ENCODE data around the gene LPCAT2. TPM values are rescaled to one million over a fixed set of nuclear protein-coding genes. Genes with fewer than 3 reads are reported as not detected.

LPCAT2 gene, protein sequence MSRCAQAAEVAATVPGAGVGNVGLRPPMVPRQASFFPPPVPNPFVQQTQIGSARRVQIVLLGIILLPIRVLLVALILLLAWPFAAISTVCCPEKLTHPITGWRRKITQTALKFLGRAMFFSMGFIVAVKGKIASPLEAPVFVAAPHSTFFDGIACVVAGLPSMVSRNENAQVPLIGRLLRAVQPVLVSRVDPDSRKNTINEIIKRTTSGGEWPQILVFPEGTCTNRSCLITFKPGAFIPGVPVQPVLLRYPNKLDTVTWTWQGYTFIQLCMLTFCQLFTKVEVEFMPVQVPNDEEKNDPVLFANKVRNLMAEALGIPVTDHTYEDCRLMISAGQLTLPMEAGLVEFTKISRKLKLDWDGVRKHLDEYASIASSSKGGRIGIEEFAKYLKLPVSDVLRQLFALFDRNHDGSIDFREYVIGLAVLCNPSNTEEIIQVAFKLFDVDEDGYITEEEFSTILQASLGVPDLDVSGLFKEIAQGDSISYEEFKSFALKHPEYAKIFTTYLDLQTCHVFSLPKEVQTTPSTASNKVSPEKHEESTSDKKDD
- 10 to 100 TPM; 12.8 to 33.6 TPM for total RNA-seq
- 10 to 100 TPM; 11.2 to 14.6 TPM for polyA plus RNA-seq (ENCODE audit: insufficient read length in 2 of 2)
- long read RNA-seq, donor 1, full-length matches to known transcripts = 1 of 1 reads
- long read RNA-seq, donor 1, partial matches to known transcripts = 0 of 1 reads
- long read RNA-seq, donor 1, other reads (novel, unspliced or antisense) = 0 of 1 reads
- long read RNA-seq, donor 2, full-length matches to known transcripts = 1 of 1 reads
- long read RNA-seq, donor 2, partial matches to known transcripts = 0 of 1 reads
- long read RNA-seq, donor 2, other reads (novel, unspliced or antisense) = 0 of 1 reads
- long read RNA-seq, donor 3, full-length matches to known transcripts = 4 of 4 reads
- long read RNA-seq, donor 3, partial matches to known transcripts = 0 of 4 reads
- long read RNA-seq, donor 3, other reads (novel, unspliced or antisense) = 0 of 4 reads
- long read RNA-seq, donor 4, full-length matches to known transcripts = 5 of 5 reads
- long read RNA-seq, donor 4, partial matches to known transcripts = 0 of 5 reads
- long read RNA-seq, donor 4, other reads (novel, unspliced or antisense) = 0 of 5 reads

DNA sequence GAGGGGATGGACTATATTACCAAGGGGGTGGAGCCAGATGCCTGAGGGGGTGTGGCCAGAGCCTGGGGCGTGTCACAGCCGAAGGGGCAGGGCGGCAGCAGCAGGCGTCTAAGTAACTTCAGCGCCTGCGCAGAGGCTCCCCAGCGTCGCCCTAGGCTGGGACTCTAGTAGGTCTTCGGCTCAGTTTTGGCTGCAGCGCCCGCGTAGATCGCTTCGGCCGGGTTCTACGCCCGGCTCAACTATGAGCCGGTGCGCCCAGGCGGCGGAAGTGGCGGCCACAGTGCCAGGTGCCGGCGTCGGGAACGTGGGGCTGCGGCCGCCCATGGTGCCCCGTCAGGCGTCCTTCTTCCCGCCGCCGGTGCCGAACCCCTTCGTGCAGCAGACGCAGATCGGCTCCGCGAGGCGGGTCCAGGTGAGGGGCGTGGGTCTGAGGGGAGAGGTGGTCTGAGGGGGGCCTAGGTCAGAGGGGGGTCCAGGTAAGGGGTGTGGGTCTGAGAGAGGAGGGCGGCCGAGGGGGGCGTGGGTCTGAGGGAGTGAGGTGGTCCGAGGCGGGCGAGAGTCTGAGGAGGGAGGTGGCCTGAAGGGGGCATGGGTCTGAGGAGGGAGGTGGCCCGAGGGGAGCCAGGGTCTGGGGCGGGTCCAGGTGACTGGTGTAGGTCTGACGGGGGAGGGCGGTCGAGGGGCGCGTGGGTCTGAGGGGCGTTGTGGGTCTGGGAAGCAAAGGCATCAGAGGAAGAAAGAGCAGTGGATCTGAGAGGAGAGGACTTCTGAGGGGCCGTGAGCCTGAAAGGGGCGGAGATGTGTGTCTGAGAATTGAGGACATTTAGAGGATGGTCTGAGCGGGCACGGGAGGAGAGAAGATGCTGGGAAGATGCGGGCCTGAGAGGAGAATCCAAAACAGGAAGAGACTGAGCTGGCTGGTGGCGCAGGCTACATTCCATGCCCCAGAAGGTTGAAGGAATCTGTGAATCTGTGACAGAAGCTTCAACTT lies at the start of gene LPCAT2:
TSS of gene LPCAT2 (plus strand) at position 132 of the 991 bp plus-strand sequence. CDS start at position 242, 110 bp downstream.
- Histone ChIP-seq H3K27ac (ENCODE audit: low read depth, low read length) (peak within 1 kb of the TSS; percentile 15), H3K4me3 (ENCODE audit: low read depth, low read length) (peak within 1 kb of the TSS; percentile 62), H3K4me1 (ENCODE audit: control insufficient read depth, insufficient read depth, low read length) (peaks cover 19% of the 10 kb centered on the region), H3K9me3 (ENCODE audit: control insufficient read depth, insufficient read depth, low read length) (peaks cover 2% of the 10 kb centered on the region), H3K36me3 (ENCODE audit: control insufficient read depth, insufficient read depth, low read length) (peaks cover 9% of the 10 kb centered on the region), H3K27me3 (ENCODE audit: control insufficient read depth, insufficient read depth, low read length) (peaks cover 7% of the 10 kb centered on the region)
- whole genome bisulfite sequencing (ENCODE audit: insufficient coverage) = 2% methylated on average over 61 of the region's 61 CpGs
- peak in 4 of 6 donors; percentile 48 to 91 (median 76) for DNase-seq (ENCODE audit: low read depth in 4 of 6, low spot score in 6 of 6)

DNA sequence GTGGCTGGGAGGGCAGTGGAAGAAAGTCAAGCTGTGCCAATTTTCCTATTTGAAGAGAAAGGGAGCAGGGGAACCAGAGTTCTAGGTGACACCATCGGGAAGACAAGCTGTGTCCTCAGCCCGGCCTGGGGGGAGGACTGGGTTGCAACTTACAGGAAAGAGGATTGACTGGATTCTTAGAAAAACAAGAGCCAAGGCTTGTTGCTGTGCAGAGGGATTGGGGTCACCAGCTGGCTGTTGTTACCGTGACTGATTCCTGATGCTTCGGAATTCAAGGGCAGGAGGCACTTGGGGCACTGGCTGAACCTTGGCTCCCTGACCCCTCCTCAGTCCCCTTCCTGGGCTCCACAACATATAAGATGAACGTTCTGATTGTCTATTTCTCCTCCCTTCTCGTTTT lies 46.6 kb upstream of the LPCAT2 start:
- no peaks in the 10 kb centered on the region for H3K9me3 ChIP-seq (ENCODE audit: control insufficient read depth, insufficient read depth, low read length)
- no peaks in the 10 kb centered on the region for H3K27me3 ChIP-seq (ENCODE audit: control insufficient read depth, insufficient read depth, low read length)
- H3K36me3 ChIP-seq (ENCODE audit: control insufficient read depth, insufficient read depth, low read length) = no peaks in the 10 kb centered on the region
- no peak overlapping the region for H3K27ac ChIP-seq (ENCODE audit: low read depth, low read length)
- WGBS (ENCODE audit: insufficient coverage) = 70% methylated on average over 4 of the region's 6 CpGs
- peaks cover 4% of the 10 kb centered on the region for H3K4me1 ChIP-seq (ENCODE audit: control insufficient read depth, insufficient read depth, low read length)
- no peak for DNase-seq (ENCODE audit: low read depth in 4 of 6, low spot score in 6 of 6)
- H3K4me3 ChIP-seq (ENCODE audit: low read depth, low read length) = no peak overlapping the region

DNA sequence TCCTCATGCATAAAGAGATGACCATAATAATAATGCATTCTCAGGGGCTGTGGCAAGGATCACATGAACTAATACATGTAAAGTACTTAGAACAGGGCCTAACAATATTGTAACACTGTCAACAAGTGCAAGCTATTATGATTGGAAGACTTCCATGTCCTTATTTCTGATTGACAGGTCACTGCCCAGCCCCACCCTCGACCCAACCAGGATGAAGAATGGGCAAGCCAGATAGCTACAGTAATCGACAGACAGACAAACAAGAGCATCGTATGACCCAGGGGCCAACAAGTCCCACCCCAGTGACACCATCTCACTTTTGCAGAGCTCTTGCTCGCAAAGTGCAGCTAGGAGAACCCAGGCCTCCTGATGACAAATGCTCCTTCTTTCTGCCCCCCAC lies 44.5 kb upstream of the LPCAT2 start:
- H3K27ac ChIP-seq (ENCODE audit: low read depth, low read length) = no peak overlapping the region
- WGBS (ENCODE audit: insufficient coverage) = 44% methylated on average over 4 of the region's 4 CpGs

DNA sequence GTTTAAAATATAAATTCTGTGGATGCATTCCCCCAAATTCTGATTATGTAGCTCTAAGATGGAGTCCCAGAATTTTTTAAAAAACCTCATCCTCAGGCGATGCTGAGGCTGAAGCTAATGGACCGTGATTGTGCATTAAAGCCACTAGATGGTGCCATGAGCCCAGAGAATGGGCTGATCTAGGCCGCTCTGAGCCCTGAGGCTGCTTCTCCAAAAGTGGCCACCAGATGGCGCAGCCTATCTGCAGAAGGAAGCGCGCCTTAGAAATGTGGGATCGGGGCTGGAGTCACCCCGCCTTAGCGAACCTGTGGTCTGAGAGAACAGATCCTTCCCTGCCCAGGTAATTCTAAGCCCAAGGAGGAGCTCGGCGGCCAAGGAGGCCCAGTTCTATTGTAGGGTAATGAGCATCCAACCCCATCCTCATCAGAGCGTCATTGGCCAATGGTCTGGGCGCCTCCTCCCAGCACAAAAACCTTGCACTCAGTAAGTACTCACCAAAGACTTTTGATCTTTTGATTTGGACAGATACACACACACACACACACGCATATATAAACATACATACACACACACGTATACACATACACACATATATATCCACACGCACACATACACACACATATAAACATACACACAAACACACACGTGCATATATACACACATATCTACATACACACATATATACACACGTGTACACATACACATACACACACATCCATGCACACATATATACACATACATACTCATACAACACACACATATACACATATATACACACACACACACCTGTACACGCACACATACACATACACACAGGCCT lies 43.6 kb upstream of the LPCAT2 start:
- H3K4me1 ChIP-seq (ENCODE audit: control insufficient read depth, insufficient read depth, low read length) = peaks cover 6% of the 10 kb centered on the region
- H3K9me3 ChIP-seq (ENCODE audit: control insufficient read depth, insufficient read depth, low read length) = no peaks in the 10 kb centered on the region
- WGBS (ENCODE audit: insufficient coverage) = 35% methylated on average over 15 of the region's 19 CpGs
- no peaks in the 10 kb centered on the region for H3K36me3 ChIP-seq (ENCODE audit: control insufficient read depth, insufficient read depth, low read length)
- H3K27me3 ChIP-seq (ENCODE audit: control insufficient read depth, insufficient read depth, low read length) = no peaks in the 10 kb centered on the region
- no peak overlapping the region for H3K27ac ChIP-seq (ENCODE audit: low read depth, low read length)
- peak; percentile 72 to 98 (median 88) for DNase-seq (ENCODE audit: low read depth in 4 of 6, low spot score in 6 of 6)
- H3K4me3 ChIP-seq (ENCODE audit: low read depth, low read length) = no peak overlapping the region

More for the DNA sequence above, 44.5 kb upstream of the LPCAT2 start:
- Histone ChIP-seq H3K4me3 (ENCODE audit: low read depth, low read length) (no peak overlapping the region), H3K36me3 (ENCODE audit: control insufficient read depth, insufficient read depth, low read length) (no peaks in the 10 kb centered on the region), H3K9me3 (ENCODE audit: control insufficient read depth, insufficient read depth, low read length) (no peaks in the 10 kb centered on the region), H3K27me3 (ENCODE audit: control insufficient read depth, insufficient read depth, low read length) (no peaks in the 10 kb centered on the region), H3K4me1 (ENCODE audit: control insufficient read depth, insufficient read depth, low read length) (peaks cover 4% of the 10 kb centered on the region)
- no peak for DNase-seq (ENCODE audit: low read depth in 4 of 6, low spot score in 6 of 6)

DNA sequence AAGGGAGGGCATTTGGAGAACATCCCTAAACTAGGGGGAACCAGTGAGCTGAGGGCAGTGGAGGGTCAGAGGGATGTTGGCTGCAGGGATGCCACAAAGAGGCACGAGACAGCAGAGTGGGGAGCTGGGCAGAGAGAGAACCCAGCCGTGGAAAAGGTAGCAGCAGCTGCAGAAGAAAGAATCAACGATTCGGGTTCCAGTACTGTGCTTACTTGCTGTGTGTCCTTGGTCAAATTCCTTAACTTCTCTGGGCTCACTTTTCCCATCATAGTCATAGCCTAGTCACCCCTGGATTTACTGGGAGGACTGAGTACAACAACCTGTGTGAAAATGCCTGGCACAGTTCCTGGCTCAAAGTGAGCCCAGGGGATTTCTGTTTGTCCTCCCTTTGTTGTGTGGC lies 42.7 kb upstream of the LPCAT2 start:
- no peak overlapping the region for H3K4me3 ChIP-seq (ENCODE audit: low read depth, low read length)
- H3K27me3 ChIP-seq (ENCODE audit: control insufficient read depth, insufficient read depth, low read length) = no peaks in the 10 kb centered on the region
- no peak for DNase-seq (ENCODE audit: low read depth in 4 of 6, low spot score in 6 of 6)
- H3K4me1 ChIP-seq (ENCODE audit: control insufficient read depth, insufficient read depth, low read length) = peaks cover 15% of the 10 kb centered on the region
- H3K27ac ChIP-seq (ENCODE audit: low read depth, low read length) = no peak overlapping the region
- H3K36me3 ChIP-seq (ENCODE audit: control insufficient read depth, insufficient read depth, low read length) = no peaks in the 10 kb centered on the region
- no peaks in the 10 kb centered on the region for H3K9me3 ChIP-seq (ENCODE audit: control insufficient read depth, insufficient read depth, low read length)
- 91% methylated on average over 4 of the region's 4 CpGs for WGBS (ENCODE audit: insufficient coverage)

DNA sequence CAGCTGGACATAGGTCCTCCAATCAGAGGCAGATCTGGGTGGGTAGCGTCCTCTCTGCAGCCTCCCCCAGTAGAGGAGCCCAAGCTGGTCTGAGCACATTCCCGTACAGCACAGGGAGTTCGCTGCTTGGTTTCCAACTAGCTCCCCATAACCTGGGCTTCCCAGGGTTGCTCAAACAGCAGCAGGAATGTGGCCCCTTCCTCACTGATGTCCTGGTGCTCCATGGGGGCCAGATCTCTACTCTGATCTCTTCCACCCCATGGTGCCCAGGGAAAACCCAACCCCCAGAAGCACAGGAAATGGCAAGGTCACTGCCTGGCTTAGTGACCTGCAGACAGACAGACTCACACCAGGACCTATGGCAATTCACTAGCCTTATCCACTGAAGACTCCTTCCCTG lies 41.0 kb upstream of the LPCAT2 start:
- H3K4me1 ChIP-seq (ENCODE audit: control insufficient read depth, insufficient read depth, low read length) = peaks cover 15% of the 10 kb centered on the region
- H3K9me3 ChIP-seq (ENCODE audit: control insufficient read depth, insufficient read depth, low read length) = no peaks in the 10 kb centered on the region
- DNase-seq (ENCODE audit: low read depth in 4 of 6, low spot score in 6 of 6) = no peak
- H3K36me3 ChIP-seq (ENCODE audit: control insufficient read depth, insufficient read depth, low read length) = no peaks in the 10 kb centered on the region
- WGBS (ENCODE audit: insufficient coverage) = 84% methylated on average over 3 of the region's 3 CpGs
- no peak overlapping the region for H3K4me3 ChIP-seq (ENCODE audit: low read depth, low read length)
- H3K27me3 ChIP-seq (ENCODE audit: control insufficient read depth, insufficient read depth, low read length) = no peaks in the 10 kb centered on the region
- no peak overlapping the region for H3K27ac ChIP-seq (ENCODE audit: low read depth, low read length)

DNA sequence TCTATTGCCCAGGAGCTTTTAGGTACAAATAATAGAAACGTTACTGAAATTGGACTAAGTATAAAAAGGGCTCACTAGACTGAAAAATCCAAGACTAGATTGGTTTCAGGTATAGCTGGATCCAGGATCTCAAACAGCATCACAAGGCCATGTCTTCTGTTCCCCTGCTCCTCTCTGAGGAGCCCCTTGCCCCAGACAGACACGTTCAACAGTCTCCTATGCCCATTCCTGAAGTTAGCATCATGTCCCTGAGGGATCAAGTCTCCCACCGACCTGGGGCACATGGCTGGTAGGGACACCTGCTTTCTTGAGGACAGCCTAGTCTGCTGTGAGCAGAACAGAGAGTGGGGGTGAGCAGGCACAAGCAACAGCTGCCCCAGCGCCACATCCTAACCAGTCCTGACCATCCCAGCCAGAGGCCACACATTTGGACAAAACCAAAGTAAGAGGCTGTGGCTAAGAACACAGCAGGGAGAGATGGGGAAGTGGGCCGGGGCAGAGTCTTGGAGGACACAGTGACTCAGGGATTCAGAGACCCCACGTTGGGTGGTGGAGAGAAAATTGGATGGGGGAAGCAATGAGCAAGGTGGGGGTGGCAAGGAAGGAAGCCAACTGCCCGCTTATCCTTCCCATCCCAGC lies 40.4 kb upstream of the LPCAT2 start:
- Histone ChIP-seq H3K36me3 (ENCODE audit: control insufficient read depth, insufficient read depth, low read length) (no peaks in the 10 kb centered on the region), H3K4me1 (ENCODE audit: control insufficient read depth, insufficient read depth, low read length) (peaks cover 15% of the 10 kb centered on the region), H3K9me3 (ENCODE audit: control insufficient read depth, insufficient read depth, low read length) (no peaks in the 10 kb centered on the region), H3K27me3 (ENCODE audit: control insufficient read depth, insufficient read depth, low read length) (no peaks in the 10 kb centered on the region), H3K4me3 (ENCODE audit: low read depth, low read length) (no peak overlapping the region), H3K27ac (ENCODE audit: low read depth, low read length) (no peak overlapping the region)
- 94% methylated on average over 4 of the region's 7 CpGs for WGBS (ENCODE audit: insufficient coverage)
- DNase-seq (ENCODE audit: low read depth in 4 of 6, low spot score in 6 of 6) = no peak
